BJ (cell line): ENCODE data around the gene C1QL4. TPM values are rescaled to one million over a fixed set of nuclear protein-coding genes. Genes with fewer than 3 reads are reported as not detected.

Experiments
- CTCF ChIA-PET: fragments of 350-600 bp; formaldehyde crosslinking; extraction: SDS; loops from one replicate; lab custom pipeline; 2021; ENCODE audit warnings: antibody characterized with exemption, inconsistent platforms; lab: Yijun Ruan, JAX
- POLR2A ChIA-PET: fragments of 300-600 bp; sonication (Branson Sonifier 250); formaldehyde crosslinking; extraction: SDS; loops from one replicate; lab custom pipeline; 2021; ENCODE audit warnings: antibody characterized with exemption; lab: Charles Lee
- DNase-seq: peaks from one replicate; pipeline ENCODE4 v3.0.0-alpha.2; 2011; ENCODE audit warnings: low read depth
- H3K27me3 ChIP-seq: 2 replicates; pipeline ENCODE4 v1.6.0; 2011; ENCODE audit warnings: low read length; ENCODE audit not compliant: control insufficient read depth, insufficient read depth
- H3K36me3 ChIP-seq: 2 replicates; pipeline ENCODE4 v1.5.1; 2011; ENCODE audit warnings: low read length; ENCODE audit not compliant: control insufficient read depth, insufficient read depth
- H3K4me3 ChIP-seq: 2 replicates; pipeline ENCODE4 v1.5.1; 2011; ENCODE audit warnings: low read depth, mild to moderate bottlenecking, control low read depth, low read length
- CTCF ChIP-seq: IDR thresholded peaks from 2 replicates; pipeline ENCODE4 v1.5.1; 2011; ENCODE audit warnings: low read depth, mild to moderate bottlenecking, control low read depth, inconsistent platforms, low read length, moderate library complexity; ENCODE audit not compliant: insufficient read depth
- polyA plus RNA-seq: library from polyadenylated mRNA; depleted of rRNA; stranded (reverse); fragments of >200 nt; gene quantifications from 2 replicates; pipeline ENCODE4 v1.2.3, GENCODE V29; 2011

C1QL4 gene
- polyA plus RNA-seq, 1 experiment: not detected

GRCh38 chr12:49345051-49345824, 8.2 kb upstream of the C1QL4 start:
- no peak for TF ChIP-seq CTCF
- POLR2A ChIA-PET: no interaction called here
- peak overlapping the region; percentile 26 for H3K4me3 ChIP-seq
- DNase-seq: no peak
- H3K27me3 ChIP-seq: peaks cover 50% of the 10 kb centered on the region
- CTCF ChIA-PET: interaction anchor here (3.2 to 4.7 kb wide), 4 partner anchors 9 to 56 kb away, joined by 35 to 78 read pairs (median 46); partner anchors contain the start of gene C1QL4
- H3K36me3 ChIP-seq: no peaks in the 10 kb centered on the region

GRCh38 chr12:49344486-49345050, 7.6 kb upstream of the C1QL4 start:
- no peak for DNase-seq
- ChIA-PET POLR2A (no interaction called here), CTCF (interaction anchor here (3.7 kb wide), 1 partner anchor 55 kb away, joined by 26 read pairs; no protein-coding TSS in a partner anchor)
- TF ChIP-seq CTCF: no peak
- H3K4me3 ChIP-seq: no peak overlapping the region
- H3K27me3 ChIP-seq: peaks cover 54% of the 10 kb centered on the region
- no peaks in the 10 kb centered on the region for H3K36me3 ChIP-seq

GRCh38 chr12:49342914-49343731, 6.1 kb upstream of the C1QL4 start:
- ChIA-PET POLR2A (no interaction called here), CTCF (interaction anchor here (0.7 to 3.7 kb wide), 27 partner anchors 8 to 361 kb away, joined by 3 to 47 read pairs (median 5); partner anchors contain the start of gene PRPH)
- H3K27me3 ChIP-seq: peaks cover 57% of the 10 kb centered on the region
- H3K36me3 ChIP-seq: no peaks in the 10 kb centered on the region
- no peak for DNase-seq
- H3K4me3 ChIP-seq: no peak overlapping the region
- TF ChIP-seq CTCF: no peak

- CTCF ChIA-PET: interaction anchor here (0.6 to 3.7 kb wide), 37 partner anchors 8 to 361 kb away, joined by 3 to 47 read pairs (median 4); partner anchors contain the start of genes PRPH and TROAP
- H3K27me3 ChIP-seq: peaks cover 60% of the 10 kb centered on the region
- no peak for DNase-seq
- no peaks in the 10 kb centered on the region for H3K36me3 ChIP-seq
- peak; percentile 86 for TF ChIP-seq CTCF
- peak overlapping the region; percentile 29 for H3K4me3 ChIP-seq
- POLR2A ChIA-PET: no interaction called here
Measured at GRCh38 chr12:49342066-49342913, 5.3 kb upstream of the C1QL4 start.
